Fibroblast of upper back skin (primary cell): ENCODE data around the gene FDX2.
"Not testable (repeated sequence)": the region's sequence is repeated elsewhere in the genome, so short reads cannot be mapped to it uniquely, and the experiment has no call there.

Experiments
- DNase-seq: peaks from one replicate; pipeline ENCODE4 v3.0.0-alpha.2; 2013

The FDX2 gene

DNA sequence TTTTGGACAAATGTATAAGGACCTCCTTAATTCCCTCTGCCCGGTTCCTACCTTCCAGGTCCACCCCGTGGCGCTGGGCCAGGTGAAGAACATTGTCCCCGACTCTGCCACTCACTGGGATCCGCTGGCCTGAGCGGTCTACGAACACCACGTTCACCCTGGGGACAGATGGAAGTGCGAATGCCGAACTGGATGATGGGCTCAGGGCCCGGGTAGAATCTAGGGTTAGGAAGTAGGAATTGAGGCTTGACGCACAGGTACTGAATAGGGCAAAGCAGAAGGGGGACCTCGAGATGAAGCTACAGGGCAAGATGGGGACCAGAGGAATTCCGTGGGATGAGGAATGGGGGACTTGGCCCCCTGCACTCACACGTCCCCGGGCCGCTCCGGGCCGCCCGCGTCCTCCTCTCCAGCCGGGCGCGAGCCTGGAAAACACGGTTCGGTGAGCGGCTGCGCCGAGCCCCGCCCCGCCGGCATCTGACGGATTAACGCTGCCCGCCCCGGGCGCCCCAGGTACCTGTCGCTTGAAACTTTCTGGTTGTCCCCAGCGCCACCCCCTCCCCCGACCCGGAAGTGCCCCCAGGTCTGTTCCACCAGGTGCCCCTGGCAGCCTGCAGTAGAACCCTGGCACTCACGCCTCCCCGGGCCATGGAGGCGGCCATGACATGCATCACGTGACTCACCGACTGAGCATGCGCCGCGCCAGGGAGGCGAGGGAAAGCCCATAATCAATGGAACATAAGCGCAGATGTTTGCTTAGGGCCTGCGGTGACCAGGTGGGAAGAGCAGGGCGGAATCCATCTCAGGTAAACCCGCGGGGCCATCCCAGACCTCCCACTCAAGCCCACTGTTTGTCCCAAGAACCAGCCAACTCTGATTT, at the start of gene FDX2:
FDX2 (minus strand) TSS at position 681 of the 880 bp plus-strand sequence; CDS start at position 662, 19 bp downstream.
- peak; percentile 79 for DNase-seq

DNA sequence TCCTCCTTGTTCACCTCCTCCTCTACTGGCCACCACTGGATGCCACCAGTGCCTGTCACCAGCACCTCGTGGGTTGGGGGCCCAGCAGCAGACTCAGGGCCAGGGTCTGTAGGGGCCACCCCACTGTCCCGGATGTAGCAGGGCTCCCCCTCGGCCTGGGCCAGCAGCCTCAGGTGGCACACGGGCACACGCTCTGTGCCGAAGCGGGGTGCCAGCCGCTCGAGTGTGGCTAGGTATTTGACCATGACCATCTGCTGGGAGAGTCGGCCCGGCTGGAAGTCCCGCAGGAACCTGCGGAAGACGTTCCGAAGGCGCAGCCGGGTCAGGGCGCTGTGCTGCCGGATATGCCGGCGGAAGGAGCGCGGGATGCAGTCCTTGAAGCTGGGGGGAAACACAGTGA, 49.7 kb upstream of the FDX2 start:
- no peak for DNase-seq

DNA sequence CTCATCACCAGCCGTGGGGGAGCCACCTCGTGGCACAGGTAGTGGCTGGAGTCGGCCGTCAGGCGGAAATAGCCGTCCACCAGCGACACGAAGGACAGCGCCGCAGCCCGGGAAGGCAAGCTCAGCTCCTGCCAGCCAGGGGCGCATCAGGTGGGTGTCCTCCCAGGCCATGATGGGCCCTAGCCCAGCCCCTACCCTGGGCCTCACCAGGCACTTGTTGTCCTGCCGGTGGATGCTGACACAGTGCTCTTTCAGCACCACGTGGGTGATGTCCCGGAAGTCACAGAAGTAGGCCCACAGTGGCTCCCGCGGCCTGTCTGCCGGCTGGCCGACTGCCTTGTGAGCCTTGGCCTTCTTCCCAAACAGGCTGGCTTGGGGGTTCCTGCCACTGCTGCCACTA, 48.8 kb upstream of the FDX2 start:
- no peak for DNase-seq

DNA sequence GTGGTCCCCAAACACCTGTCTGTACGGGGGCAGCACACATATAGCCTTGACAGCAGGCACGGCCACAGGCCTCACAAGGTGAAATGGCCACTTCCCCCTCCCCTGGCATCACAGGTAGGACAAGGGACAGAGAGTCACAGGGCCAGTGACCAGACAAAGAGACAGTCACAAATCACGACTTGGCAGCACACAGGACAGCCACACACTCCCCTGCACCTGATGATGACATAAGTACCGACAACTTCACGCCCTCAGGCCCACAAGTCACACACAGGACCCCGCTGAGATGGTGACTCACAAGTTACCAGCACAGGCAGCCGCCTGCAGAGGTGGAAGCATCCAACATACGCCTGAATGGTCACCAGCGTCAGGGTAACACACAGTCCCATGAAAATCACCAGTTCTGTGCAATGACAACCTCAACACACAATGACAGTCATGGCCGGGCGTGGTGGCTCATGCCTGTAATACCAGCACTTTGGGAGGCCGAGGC, 48.0 kb upstream of the FDX2 start:
- DNase-seq: no peak

DNA sequence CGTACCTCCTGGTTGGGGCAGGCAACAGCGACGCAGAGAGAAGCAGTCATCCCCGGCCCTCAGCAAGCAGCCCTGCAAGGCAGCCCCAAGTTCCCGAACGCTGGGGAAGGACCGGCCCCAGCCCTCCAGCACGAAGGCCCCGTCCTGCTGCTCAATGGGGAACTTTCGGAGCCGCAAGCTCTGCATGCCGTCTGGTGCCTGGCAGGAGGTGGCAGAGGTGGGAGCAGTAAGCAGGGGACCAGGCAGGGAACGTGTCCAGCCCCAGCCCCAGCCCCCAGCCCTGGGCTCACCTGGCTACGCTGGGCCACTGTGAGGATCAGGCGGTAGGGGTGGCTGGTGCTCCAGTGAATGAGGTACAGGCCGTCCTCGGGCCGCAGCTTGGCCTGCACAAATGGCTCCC, 46.4 kb upstream of the FDX2 start:
- no peak for DNase-seq

DNA sequence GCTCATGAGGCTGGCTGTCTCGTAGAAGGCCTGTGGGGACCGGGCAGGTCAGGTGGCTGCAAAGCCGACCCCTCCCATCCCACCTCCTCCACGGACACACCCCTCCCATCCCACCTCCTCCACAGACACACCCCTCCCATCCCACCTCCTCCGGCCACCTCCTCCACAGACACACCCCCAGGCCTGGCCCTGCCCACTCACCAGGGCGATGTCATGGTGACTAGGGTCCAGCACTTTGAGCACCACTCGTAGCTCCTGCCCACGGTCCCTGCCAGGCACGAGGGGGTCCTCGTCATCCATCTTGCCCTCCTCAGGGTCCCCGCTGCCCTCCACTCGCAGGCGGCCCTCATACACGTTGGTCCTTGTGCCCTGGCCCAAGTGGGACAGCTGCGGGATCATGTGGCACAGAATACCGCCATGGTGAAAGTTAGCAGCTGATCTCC, 45.8 kb upstream of the FDX2 start:
- DNase-seq: no peak

DNA sequence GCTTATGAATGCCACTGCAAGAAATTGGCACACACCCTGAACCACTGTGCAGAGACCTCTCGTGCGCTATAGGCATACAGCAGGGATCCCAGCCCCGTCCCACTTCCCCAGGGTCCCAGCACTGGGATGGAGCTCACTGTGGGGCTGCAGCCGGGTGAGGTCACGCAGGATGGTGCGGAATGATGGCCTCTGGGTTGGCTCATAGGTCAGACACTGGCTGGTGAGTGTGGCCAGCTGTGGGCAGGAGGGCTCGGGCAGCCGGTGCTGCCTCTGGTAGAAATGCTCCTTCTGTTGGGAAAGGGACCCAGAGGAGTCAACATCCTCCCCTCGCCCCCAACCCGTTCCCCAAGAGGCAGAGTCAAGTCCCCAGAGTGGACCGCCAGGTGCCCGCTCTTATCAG, 40.6 kb upstream of the FDX2 start:
- DNase-seq: no peak

DNA sequence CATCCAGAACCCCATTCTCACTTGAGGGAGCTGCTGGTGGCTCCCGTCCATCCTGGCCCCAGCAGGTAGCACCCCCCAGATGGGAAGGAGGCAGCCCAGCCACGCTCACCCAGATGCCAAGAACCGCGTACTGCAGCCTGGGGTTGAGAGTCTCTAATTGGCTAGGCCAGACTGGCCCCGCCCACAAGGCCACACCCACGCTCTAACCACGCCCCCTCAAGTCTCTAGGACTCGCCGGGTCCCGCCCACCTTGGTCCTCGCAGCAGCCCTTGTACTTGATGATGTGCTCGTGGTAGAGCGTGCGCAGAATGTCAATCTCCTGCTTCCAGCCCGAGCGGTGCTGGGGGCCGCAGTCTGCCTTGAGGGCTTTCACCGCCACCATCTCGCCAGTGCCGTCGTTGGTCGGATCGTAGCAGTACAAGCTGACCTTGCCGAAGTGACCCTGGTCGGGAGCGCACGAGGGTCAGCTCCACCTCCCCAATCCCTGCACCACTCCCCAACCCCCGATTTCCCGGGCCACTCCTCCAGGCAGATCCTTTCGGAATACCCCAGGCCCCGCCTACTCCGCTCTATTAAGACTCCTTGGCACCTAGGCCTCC, 38.1 kb upstream of the FDX2 start:
- peak; percentile 24 for DNase-seq

DNA sequence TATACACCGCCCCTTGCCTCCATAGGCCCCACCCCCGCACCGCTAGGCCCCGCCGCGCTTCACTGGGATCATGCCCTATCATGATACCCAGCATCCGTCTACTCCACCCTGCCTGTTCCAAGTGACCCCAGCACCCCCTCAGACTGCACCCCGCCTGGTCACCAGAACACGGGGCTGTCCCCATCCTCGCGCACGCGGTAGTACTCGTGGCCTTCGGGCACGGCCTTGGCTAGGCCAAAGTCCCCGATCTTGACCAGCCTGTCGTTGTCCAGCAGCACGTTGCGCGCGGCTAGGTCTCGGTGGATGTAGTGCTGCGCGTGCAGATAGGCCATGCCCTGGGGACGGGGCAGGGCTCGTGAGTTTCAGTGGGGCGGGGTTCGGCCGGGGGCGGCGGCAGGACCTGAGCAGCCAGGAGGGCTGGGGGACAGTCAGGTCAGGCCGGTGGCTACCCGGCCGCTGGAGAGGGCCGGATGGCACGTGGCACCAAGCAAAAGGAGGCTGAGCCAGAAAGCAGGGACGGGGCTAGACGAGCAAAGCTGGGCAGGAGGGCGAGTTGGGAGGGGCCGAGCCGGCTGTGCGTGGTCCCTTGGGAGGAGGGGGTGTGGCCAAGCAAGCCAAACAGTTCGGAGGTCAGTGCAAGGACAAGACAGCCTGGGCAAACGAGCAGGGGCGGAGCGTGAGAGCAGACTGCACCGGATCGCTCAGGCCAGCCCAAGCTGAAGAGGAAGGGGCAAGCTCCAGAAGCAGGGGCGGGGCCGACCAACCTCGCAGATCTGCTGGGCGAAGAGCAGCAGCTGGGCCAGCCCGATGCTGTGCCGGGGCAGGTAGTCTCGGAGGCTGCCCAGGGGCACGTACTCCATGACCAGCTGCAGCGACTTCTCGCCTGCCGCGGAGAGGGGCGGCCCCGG, 37.2 kb upstream of the FDX2 start:
- DNase-seq: no peak

DNA sequence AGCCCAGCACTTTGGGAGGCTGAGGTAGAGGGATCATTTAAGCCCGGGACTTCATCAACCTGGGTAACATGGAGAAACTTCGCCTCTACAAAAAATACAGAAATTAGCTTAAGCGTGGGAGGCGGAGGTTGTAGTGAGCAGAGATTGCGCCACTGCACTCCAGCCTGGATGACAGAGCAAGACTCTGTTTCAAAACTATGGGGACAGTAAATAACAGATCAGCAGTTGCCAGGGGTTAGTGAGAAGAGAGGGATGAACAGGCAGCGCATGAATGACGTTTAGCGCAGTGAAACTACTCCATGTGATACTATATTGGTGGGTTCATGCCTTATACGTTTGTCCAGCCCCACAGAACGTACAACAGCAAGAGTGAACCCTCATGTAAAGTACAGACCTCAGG, 30.7 kb upstream of the FDX2 start:
- DNase-seq: no peak

DNA sequence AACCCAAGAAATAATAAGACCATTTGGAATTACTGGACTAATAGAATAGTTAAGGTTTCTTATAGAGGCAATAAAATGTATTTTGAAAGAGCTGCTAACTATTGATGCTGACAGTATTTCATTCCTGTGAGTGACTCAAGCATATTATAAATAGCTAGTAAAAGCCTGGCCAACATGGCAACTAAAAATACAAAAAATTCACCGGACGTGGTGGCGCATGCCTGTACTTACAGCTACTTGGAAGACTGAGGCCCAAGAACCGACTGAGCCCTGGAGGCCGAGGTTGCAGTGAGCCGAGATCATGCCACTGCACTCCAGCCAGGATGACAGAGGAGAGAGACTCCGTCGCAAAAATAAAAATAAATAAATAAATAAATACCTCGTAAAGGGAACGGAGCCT, 29.0 kb upstream of the FDX2 start:
- DNase-seq: no peak

DNA sequence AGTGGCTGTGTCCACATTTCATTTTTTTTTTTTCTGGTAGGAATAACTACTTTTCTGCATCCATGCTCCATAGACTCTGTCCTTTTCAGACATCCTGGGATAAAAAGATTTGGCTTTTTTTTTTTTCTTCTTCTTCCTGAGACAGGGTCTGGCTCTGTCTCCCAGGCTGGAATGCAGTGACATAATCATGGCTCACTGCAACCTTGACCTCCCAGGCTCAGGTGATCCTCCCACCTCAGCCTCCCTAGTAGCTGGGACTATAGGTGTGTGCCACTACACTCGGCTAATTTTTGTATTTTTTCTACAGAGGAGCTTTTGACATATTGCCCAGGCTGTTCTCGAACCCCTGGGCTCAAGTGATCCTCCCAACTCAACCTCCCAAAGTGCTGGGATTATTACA, 27.7 kb upstream of the FDX2 start:
- no peak for DNase-seq

DNA sequence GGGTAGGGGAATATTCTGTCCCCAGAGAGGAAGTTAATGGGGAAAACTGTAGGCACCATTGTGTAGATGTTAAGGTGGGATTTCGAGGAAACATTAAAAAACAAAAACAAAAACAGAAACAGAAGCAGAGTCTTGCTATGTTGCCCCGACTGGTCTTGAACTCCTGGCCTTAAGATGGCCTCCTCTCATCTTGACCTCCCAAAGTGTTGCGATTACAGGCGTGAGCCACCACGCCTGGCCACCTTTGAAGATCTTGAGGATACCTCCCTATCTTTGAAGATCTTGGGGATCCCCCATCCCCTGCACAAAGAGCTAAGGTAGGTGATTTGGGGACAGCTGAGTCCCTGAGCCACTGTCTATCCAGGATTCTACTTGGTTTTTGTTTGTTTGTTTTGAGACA, 24.2 kb upstream of the FDX2 start:
- no peak for DNase-seq

DNA sequence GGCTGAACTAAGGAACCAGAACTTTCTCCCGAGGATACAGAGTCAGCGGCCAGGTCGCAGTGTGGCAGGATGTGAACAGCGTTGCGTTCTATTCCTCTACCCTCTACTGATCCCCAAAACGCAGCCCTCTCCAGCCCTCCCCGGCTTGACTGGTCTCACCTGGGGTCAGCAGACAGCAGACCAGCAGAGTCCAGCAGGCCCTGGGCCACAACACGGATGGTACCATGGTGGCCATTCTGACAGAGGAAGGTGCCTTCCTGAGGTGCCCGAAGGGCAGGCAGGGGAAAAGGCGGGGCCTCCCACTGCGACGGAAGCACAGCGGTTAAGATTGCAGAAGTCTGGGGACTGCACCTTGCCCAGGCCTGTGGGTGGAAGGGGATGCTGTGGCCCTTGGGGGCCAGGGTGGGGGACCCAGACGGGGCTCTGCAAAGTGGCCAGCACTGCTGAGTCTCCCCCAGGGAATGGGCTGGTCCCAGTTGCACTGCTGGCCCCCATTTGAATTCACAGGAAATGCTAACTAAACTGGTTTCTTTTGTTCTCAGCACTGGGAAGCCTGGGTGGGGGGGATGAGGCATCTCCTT, 23.7 kb upstream of the FDX2 start, which contains the start of gene ICAM3:
ICAM3 (minus strand) TSS at position 245 of the 581 bp plus-strand sequence; CDS start at position 235, 10 bp downstream.
- DNase-seq: no peak

DNA sequence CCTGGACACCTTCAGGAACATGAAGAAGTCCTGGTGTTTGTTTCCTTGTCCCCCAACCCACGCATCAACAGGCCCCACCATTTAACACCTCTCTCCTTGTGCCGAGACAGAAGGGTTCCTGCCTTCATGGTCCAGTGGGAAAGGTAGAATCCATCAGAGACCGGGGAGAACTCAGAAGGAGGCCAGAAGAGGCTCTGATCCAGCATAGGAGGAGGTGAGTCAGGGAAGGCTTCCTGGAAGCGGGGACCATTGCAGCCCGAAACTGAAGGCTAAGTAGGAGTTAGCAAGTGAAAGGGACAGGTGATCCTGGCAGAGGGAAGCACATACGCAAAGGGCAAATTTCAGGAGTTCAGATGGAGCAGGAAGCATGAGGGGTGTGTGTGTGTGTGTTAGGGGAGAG, 23.1 kb upstream of the FDX2 start:
- DNase-seq: no peak

DNA sequence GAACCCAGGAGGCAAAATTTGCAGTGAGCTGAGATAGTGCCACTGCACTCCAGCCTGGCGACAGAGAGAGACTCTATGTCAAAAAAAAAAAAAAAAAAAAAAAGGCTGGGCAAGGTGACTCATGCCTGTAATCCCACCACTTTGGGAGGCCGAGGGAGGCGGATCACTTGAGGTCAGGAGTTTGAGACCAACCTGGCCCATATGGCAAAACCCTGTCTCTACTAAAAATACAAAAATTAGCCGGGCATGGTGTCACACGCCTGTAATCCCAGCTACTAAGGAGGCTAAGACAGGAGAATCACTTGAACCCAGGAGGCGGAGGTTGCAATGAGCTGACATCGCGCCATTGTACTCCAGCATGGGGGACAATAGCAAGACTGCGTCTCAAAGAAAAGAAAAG, 20.9 kb upstream of the FDX2 start:
- DNase-seq: not testable (repeated sequence)

DNA sequence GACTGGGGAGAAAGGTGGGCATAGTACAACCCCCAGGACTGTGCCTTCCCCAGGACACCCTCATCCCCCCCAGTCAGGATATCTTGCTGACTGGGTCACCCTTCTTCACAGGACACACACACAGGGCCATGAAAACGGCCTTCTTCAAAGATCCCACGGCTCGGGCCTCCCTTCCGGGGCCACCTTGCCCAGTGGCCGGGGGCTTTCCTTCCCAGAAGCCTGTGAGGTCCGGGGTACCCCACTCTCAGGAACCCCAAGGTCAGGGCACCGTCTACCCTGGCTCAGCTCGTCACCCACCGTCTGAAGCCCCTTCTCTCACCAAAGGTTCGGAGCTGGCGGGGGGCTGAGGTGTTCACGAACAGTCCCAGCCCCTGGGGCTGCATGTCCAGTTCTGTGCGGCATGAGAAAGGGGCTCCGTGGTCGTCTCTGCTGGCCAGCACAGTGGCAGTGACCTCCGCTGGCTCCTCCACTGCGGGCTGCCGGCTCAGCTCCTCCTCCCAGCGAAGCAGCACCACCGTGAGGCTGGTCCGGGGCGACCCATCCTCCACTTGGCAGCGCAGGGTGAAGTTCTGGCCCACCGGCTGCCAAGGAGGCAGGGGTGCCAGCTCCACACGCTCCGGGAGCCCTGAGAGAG, 19.7 kb upstream of the FDX2 start:
- no peak for DNase-seq

DNA sequence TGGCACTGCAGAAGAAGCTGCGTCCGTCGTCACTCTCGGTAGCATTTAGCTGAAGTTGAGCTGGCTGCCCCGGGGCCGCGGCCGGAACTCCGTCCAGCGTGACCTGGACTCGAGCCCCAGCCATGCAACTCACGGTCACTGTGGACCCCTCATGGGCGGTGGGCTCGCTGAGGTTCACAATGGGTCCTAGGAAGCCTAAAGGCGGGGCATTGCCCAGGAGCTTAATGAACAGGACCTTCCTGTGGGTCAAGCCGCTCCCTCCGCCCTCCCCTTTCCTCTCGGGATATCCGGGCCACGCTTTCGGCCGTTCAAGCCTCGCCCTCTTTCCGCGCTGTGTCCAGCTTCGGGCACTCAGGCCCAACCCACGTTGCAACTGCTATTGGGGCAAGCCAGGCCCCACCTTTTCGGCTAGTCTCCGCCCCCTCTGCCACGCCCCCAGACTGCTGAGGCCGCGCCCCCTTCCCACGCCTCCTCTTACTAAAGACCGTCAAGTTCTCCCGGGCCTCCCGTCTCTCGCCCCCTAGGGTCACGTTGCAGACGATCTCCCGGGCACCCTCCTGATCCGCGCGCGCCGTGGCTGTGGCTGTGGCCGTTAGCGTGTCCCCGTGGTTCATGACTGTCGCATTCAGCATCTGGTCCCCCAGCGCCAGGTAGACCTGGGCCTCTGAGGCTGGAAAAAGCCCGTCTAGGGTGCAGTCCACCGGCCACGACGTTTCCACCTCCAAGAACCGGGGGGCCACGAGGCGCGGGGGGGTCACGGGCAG, 19.0 kb upstream of the FDX2 start:
- peak; percentile 90 for DNase-seq

DNA sequence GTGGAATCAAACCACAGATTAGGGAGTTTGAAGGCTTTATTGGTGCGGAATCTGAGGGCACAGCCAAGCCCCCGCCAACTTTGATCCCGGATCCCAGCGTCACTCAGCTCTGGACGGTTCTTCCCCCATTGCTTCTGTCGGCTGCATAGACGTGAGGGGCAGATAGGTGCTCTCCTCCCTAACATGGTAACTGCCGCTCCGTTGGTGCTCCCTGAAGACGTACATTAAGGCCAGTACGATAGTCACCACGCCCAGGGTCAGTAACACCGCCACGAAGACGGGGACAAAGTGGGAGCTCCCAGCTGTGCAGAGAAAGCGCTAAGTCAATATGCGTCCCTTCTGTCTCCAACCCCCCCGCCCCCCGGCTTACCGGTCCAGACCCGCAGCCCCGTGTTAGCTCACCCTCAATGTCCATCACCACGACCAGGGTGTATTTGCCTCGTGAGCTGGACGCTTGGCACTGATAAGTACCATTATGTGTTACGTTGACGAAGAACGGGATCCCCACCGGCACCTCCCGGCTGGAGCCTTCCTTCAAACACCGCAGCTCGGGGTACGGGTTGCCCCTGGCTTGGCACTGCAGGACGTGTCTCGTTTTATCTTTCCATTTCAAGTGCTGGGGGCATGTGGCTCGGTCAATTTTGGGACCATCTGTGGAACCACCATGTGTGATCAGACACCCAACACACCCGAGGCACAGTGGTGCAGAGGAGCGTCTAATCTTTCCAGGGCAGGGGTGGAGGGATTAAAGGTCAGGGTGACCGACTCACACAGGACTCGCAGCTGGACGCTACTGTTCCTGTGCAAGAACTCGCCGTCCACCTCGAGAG, 18.2 kb upstream of the FDX2 start:
- no peak for DNase-seq

DNA sequence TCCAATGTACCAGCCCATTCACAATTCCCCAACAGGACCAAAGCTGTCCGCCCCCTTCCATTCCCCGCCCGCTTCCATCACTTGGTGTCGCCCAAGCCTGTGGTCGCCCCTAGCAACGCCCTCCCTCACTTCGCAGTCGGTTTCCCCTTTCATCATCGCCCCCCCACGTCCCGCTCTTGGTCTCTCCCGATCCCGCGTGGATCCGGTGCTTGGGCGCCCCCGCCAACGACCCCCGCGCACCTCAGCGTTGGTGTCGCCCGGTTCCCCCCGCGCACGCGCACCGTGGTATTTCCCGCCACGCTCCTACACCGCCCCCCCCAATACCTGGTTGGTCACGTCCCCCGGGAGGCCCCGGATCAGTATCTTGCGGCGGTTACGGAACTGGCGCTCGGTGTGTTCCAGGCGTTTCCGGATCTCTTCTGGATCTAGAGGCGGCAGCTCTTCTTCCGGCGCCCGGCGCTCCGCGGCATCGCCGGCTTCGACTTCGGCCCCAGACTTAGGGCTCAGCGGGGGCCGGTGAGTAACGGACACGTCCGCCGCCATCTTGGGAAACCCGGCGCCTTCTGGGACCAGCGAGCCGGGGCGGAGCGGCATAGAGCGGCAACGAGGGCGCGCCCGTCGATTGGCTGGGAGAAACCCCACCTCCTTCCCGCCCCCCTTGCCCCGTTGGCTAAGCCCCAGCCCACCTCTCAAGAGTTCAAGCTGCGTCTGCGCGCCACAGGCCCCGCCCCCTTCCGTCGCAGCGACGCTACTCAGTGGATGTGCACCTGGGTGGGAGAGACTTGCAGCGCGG, 17.3 kb upstream of the FDX2 start, which contains the start of gene RAVER1:
RAVER1 (minus strand) TSS at position 565 of the 793 bp plus-strand sequence; CDS start at position 543, 22 bp downstream.
- peak; percentile 97 for DNase-seq
